Fibroblast of gingiva (primary cell): ENCODE results near the gene ECT2.
"Not testable (repeated sequence)": the region's sequence is repeated elsewhere in the genome, so short reads cannot be mapped to it uniquely, and the experiment has no call there.

ENCODE experiments used
- DNase-seq: peaks from one replicate; pipeline ENCODE4 v3.0.0-alpha.2; 2011; ENCODE audit warnings: low read depth

Gene ECT2

DNA sequence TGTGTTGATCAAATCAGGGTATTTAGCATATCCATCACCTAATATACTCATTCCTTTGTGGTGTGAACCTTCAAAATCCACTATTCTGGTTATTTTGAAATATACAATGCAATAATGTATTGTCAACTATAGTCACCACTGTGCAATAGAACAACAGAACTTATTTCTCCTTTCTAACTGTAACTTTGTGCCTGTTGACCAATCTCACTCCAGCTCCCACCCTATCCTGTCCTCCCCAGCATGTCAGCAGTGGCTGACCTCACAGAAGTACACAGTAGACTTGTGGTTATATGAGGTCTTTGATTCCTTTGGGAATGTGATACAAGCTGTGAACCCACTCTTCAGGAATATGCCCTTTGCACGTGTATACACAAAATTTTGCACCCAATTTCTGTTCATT is 64.2 kb downstream of the ECT2 start:
- DNase-seq, result no peak

DNA sequence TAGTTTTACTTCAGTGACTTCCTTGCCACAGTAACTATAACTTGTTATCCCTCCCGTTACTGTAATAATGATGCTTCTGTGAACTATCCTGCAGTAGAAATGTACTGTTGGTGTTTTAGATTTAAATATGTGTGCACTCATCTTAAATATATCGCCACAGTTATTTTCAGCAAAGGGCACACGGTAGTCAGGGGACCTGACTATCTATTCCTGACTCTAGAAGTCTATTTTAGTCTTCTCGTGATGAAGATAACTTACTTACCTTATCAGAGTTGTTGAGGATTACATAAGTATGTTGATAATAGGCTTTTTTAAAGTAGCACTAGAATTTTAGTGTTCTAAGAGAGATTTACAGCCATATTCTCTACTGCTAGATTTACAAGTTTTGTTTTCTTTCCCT is 65.3 kb downstream of the ECT2 start:
- DNase-seq, result no peak

DNA sequence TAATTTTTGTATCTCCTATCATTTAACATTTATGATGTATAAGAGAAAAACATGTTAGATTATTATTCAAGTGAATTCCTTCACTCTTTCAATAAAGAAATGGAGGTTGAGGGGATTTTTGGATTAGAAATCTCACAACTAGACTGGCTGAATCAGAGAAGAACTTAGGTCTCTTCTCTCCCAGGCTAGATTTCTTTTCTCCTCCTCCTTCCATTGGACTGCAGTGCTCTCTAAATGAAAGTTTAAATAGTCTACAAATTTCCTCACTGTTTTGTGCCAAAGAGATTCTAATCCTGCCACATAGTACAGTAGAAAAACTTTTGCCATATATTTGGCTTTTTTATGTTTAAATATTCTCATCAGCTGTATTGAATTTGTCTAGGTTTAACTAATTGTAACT is 65.8 kb downstream of the ECT2 start:
- DNase-seq, result no peak

DNA sequence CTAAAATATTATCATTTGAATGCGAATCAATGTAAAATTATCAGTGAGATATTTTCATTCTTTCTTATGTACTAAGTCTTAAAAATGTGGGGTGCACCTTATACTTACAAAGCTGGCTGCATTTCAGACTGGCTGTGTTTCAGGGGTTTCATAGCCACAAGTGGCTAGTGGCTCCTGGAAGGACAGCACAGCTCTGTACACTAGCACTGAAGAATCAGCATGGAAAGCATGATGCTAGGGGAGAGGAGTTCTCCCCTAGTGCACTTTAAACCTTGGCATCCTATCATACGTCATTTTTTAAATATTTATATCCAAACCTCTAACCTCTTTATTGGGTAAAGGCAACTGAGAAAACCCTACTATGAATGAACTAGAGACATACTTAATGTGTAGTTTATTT is 66.4 kb downstream of the ECT2 start:
- DNase-seq, result no peak

DNA sequence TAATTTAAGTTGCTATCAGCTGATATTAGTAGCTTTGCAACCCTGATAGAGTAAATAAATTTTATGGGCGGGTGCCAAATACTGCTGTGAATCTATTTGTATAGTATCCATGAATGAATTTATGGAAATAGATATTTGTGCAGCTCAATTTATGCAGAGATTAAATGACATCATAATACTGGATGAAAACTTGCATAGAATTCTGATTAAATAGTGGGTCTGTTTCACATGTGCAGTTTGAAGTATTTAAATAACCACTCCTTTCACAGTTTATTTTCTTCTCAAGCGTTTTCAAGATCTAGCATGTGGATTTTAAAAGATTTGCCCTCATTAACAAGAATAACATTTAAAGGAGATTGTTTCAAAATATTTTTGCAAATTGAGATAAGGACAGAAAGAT is 70.0 kb downstream of the ECT2 start:
- no peak for DNase-seq

DNA sequence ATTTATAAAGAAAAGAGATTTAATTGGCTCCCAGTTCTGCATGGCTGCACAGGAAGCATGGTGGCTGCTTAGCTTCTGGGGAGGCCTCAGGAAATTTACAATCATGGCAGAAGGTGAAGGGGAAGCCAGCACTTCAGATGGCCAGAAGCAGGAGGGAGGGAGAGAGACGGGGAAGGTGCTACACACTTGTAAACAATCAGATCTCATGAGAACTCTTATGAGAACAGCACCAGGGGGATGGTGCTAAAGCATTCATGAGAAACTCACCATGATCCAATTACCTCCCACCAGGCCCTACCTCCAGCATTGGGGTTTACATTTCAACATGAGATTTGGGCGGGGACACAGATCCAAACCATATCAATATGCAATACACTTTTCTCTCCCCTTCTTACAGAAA is 73.7 kb downstream of the ECT2 start:
- no peak for DNase-seq

DNA sequence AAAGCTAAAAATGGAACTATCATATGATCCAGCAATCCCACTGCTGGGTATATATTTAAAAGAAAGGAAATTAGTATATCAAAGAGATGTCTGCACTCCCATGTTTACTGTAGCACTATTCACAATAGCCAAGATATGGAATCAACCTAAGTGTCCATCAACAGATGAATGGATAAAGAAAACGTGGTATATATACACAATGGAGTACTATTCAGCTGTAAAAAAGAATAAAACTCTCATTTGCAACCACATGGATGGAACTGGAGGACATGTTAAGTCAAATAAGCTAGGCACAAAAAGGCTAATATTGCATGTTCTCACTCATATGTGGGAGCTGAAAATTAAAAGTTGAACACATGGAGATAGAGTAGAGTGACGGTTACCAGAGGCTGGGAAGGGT is 76.7 kb downstream of the ECT2 start:
- DNase-seq, result not testable (repeated sequence)

DNA sequence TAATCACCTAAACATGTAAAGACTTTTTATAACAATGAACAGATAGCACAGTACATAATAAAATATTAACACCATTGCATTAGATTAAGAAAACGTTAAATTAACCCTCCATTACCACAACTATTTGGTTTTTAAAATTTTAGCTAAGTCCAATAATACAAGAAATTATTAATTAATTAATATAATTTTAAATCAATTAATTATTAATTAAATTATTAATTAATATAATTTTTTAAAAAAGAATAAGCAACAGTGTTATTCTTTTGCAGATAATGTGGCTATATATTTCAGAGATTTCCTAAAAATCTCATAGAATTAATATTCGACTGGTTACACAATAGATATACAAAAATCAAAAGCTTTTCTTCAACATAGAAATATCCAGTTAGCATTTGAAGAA is 82.5 kb downstream of the ECT2 start:
- DNase-seq, result no peak

DNA sequence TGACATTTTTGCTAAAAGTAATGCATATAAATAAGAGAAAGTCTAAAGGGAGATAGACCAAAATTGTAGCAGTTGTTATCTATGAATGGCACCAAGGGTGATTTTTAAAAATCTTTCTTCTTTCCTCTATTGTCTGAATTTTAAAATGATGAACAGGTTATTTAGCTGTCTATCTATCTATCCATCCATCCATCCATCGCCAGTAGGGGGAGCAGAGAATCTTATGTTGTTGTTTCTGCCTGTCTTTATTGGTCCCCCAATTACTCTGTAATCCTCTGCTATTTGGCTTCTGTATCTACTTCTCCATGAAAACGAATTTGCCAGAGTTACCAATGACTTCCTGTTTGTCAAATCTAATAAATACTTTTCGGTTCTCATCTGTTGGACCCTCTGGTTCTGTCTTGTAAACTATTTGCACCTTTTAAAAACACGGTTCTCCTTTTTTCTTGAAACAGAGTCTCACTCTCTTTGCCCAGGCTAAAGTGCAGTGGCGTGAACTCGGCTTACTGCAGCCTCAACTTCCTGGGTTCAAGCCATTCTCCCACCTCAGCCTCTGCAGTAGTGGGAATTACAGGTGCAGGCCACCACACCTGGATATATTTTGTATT is 86.0 kb downstream of the ECT2 start:
- peak; percentile 37 for DNase-seq

DNA sequence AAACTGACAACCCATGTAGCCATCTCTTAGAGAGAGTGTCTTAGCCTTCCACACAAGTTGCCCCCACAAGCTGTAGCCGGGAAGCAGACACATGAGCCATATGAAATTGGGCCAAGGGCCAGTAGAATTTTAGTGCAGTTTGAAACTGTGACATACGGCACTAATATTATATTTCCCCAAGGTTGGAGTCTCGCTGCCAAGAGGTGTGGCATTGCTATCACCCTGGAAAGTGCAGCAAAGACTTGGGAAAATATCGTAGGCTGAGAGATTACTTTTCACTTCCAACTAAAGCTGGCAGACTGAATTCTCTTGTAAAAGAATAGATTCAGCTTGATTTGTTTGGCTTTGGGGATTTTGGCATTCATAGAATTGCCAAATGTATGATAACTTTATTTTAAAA is 89.2 kb downstream of the ECT2 start:
- no peak for DNase-seq

DNA sequence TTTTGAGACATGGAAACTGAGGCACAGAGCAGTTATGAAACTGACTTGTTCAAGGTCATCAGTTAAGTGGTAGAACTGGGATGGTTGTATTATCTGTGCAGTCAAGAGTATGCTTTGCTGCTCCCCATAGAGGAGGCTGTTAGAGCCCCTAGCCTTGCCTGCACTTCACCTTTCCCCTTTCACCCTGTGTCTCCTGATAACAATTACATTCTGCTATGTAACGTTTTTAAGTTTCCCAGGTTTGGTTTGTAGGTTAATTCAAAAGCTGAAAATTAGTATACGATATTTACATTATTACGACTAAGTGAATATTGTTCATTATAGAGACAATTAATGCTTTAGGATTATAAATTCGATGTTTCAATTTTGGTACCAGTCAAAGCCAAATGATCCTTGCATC is 89.9 kb downstream of the ECT2 start:
- DNase-seq, result no peak

DNA sequence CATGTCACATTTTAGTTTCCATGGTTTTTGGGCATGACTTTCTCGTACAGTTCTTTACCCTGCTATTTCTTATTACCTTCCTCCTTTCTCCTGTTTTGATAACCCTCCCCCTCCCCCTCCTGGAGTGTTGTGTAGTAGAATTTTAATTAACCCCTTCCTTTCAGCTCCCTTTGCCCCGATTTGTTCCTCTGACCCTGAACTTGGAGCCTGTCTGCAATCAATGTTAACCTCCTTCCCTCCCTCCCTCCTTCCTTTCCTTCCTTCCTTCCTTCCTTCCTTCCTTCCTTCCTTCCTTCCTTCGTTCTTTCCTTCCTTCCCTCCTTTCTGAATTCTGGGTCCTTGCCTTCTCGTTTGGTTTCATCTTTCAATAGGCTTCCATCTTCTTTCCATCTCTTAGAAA is 90.4 kb downstream of the ECT2 start:
- DNase-seq, result no peak

DNA sequence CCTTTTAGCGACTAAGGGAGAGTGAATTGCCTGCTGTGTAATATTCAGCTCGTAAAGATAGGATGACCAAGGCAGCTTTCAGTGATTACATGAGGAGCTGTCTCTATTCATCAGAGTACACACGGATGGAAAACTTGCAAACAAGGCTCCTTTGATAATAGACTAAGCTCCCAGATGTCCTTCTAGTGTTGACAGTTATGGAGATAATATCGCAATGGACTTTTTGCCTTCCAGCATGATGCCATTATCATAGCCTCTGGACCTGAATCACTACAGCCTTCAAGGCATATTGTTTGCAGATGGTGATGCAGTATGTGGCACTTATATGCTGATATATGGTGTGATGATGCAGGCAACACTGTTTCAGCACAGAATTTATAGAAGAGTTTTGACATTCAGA is 93.9 kb downstream of the ECT2 start:
- no peak for DNase-seq

DNA sequence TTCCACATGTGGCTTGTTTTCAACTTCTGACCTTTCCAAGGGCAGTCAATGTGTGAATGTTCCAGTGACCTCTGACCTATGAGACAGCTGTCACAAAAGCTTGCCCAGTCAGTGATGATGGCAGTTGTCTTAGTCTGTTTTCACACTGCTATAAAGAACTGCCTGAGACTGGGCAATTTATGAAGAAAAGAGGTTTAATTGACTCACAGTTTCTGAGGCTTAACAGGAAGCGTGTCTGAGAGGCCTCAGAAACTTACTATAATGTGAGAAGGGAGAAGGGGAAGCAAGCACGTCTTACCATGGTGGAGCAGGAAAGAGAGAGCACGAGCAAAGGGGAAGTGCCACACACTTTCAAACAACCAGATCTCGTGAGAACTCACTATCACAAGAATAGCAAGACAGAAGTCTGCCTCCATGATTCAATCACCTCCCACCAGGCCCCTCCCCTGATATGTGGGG is 95.6 kb downstream of the ECT2 start:
- no peak for DNase-seq

DNA sequence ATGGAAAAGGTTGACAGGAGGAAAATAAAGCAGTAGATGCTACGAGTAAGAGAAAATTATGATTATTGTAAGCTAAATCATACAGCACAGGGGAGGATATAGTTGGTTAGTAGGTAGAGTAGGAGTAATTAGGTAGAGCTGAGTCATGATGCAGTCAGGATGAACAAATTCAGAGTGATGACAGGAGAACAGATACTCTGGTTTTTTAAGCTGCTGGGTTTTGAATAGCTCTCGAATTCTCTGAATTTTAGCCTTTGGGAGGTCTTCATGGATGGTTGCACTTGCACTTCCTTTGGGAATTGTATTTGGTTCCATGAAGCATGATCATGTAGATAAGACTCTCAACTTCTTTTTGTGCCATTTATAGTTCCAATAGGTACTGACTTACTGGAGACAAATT is 96.2 kb downstream of the ECT2 start:
- DNase-seq, result no peak

DNA sequence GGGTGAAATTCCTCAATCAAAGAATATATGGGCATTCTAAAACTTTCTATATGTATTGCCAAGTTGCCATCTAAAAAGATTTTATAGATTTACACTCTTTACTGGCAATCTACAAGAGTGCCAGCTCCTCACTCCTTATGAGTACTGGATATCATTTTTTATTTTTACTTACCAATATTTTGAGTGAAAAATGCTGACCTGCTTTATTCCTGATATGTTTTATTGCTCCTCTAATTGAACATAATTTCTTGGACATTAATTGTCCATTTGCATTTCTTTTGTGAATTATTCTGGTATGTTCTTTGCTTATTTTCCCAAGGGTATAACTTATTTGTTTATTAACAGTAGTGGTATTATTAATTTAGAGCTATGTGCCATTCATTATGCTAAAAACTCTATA is 96.8 kb downstream of the ECT2 start:
- no peak for DNase-seq

DNA sequence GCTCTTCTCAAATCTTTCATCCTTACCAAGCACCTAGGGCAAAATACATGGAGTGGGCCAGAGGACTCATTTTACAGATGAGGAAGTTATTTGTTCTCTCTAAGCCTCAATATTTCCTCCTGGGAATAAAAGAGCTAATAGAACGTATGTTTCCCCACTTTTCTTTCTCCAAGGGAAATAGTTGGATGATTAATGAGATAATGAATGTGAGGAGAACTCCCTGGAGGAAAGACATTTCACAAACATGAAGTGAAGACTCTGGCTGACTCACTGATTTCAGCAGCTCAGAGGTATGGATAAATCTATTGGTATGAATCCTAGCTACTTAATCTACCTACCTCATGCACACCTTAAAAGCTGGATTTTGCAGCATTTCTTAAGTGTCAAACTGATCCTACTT is 98.4 kb downstream of the ECT2 start:
- DNase-seq, result peak; percentile 51

DNA sequence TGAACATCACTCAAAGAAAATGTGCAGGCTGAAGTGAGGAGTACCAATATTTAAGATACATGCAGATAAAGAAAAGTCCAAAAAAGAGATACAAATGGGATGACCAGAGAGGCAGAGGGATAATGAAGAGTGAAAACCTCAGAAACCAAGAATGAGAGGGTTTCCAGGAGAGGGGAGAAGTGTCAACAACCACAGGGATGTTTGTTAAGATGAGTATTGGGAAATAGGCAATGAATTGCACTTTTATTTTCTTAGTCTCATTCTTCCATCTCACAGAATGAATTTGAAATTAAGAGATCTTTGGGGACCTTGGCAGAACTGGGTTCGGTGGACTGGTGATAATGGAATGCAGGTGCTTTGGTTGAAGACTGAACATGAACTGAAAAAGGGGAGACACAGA is 102.5 kb downstream of the ECT2 start:
- DNase-seq, result no peak

DNA sequence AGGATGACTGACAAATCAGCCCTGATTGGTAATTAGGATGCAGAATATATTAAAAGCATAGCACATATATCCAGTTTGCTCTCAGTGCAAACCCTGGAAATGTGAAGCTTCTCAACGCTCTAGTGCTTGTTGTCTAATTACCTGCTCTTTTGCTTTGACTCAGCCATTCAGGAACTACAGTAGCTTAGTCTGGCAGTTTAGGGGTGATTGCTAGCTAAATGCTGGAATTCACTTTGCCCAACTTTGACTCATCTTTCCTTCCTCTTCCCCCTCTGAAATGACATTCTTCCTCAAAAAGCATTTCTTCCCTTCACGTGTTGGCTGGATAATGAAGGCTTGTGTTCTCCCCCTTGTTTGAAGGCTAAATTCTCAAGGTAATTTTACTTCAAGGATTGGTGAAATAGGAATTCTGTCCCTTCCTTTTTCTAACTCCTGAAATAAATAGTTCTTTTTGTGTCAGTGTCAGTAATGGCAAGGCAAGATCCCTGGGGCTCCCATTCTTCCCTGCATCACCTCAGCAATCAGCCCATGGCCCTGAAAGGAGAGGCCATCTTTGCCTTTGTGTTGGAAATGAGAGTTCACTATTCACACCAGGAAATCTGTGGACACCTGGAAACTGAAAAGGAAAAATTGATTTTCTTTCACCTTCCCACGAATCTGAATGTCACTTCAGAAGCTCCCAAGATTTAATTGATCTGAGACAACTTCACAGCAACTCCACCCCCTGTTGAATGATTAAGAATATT is 103.6 kb downstream of the ECT2 start:
- no peak for DNase-seq

DNA sequence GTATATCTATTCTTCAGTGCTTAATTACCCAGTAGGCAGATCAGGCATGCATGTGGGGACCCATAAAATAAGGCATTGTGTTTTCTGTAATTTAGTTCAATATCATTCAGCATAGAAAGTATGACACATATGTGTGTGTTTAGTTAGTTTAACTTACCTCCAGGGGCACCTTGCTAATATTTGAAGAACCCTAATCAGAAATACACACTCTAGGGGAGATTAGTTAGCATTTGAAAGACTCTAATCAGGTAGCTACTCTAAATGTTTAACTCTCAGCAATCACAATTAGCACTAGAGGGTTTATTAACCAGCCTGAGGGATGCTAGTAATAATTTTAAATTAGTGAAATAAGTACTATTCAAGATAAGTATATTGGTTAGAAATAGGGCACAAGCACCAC is 104.5 kb downstream of the ECT2 start:
- DNase-seq, result no peak

DNA sequence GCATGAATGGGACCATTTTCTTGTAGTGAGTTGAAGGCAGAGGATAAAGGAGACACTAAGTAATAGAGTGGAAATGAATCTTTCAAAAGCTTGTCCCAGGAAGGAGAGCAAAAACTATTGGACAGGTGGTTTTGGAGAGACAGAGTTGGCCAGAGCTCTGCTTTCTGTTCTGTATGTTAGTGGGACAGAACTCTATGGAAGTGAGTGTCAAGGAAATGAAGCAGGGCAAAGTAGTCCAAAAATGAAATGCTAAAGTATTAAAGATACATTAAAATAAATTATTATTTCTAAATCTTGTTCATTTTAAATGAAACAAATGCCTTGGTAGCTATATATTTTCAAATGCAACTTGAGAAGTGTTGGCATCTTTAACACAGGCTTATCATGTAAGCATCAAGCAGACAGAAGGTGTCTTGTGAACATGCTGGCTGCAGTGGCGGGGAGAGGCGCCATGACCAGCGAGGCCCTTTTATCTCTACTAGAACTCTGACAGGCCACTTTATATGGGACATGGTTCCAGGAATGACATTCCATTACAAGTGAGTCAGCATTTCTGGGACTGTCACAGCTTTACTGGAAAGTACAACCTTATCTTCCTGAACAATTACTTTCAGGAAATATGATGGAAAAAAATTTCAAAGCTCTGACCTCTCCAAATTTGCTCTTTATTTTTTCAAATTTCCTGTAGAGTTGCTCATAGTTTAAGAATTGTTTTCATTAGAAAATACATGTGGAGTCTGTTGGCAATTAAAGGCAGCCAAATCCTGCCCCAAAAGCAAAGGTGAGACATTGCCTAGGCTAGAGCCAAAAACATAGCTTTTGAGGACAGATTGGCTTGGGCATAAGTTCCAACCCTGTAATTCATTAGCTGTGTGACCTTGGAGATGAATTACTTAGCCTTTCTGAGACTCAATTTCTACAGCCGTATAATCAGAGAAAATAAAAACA is 106.5 kb downstream of the ECT2 start:
- no peak for DNase-seq

DNA sequence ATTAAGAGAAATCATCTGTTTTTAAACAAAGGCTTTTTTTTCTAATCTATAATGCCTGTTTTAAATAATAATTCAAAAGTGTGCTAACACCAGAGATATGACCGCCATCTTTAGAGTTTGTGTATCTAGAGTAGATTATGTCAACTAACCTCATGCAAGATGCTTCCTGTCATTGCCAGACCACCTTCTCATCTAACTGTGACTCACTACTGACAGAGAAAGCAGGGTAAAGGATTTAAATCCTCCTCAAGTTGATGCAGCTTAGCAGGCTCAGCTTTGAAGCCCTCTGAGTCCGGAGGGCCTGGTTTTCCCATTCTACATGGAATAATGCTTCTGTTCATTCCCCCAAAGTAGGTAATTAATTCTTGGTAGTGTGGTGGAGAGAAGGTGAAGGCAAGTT is 108.5 kb downstream of the ECT2 start:
- no peak for DNase-seq
